NAMALWA (cell line): ENCODE data around the gene RERE.

Source experiments
- DNase-seq: peaks from one replicate; pipeline ENCODE4 v3.0.0-alpha.2; 2015; ENCODE audit warnings: low spot score

Gene RERE

GRCh38 chr1:8687538-8687937, 129.9 kb downstream of the RERE start:
- DNase-seq = no peak

DNA sequence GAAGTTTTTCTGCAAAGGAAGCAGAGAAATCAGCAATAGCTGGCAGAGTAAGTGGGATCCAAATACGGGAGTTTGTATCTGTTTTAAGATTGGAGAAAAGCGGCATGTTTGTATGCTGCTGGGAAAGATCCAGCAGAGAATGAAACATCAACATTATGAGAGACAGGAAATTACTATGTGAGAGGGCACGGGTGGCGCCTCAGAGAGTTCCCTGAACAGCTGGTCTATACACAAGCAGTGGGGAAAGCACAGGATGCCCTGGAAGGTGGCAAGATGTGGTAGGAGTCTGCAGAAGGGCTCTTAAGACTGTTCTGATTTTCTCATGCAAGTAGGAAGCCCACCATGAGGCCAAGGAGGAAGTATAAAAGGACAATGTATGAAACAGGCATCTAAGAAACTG, 130.4 kb downstream of the RERE start:
- no peak for DNase-seq

DNA sequence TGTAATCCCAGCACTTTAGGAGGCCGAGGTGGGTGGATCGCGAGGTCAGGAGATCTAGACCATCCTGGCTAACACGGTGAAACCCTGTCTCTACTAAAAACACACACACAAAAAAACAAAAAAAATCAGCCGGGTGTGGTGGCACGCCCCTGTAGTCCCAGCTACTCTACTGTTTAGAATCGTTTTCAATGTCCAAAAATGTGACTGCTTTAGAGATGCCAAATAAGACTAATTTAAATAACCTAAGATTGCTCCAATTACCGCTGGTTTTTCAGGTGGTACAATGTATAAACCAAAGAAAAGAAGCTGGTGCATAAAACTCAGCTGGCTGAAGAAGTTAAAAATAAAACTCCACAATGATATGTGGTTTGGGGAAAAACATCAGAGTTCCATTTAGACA, 132.0 kb downstream of the RERE start:
- no peak for DNase-seq

GRCh38 chr1:8684590-8684989, 132.8 kb downstream of the RERE start:
- no peak for DNase-seq

DNA sequence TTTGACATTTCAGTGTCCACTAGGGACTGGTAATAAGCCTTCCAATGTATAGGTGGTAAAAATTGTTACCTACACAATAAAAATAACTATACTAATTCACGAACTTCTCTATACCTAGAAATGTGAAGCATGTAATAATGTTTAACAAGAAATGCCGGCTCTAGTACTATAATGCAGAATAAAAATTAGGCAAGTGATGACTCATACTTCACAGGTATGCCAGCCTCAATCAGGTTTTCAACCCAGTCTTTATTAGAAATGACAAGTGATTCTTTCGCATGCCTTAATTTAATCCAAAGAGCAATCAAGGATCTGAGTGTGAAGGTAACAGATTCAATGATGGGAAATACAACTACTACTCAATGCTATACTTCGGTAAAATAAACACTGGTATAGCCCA, 134.9 kb downstream of the RERE start:
- no peak for DNase-seq

DNA sequence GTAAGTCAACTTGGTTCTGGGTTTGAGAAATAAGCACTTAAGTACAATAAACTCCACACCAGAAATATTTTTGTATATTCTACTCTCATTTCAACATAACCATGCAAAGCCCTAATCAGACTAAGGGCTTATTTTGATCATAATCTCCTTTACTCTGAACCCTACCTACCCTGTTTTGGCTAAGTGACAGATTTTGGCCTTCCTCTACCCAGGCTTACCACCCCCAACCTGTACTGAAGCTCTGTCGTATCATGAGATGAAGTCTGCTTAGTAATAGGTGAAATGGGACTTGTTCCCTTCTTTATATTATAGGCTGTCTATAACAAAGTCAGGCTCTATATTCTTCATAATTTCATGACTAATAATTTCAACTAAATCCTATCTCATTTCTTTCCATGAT, 135.5 kb downstream of the RERE start:
- DNase-seq = no peak

DNA sequence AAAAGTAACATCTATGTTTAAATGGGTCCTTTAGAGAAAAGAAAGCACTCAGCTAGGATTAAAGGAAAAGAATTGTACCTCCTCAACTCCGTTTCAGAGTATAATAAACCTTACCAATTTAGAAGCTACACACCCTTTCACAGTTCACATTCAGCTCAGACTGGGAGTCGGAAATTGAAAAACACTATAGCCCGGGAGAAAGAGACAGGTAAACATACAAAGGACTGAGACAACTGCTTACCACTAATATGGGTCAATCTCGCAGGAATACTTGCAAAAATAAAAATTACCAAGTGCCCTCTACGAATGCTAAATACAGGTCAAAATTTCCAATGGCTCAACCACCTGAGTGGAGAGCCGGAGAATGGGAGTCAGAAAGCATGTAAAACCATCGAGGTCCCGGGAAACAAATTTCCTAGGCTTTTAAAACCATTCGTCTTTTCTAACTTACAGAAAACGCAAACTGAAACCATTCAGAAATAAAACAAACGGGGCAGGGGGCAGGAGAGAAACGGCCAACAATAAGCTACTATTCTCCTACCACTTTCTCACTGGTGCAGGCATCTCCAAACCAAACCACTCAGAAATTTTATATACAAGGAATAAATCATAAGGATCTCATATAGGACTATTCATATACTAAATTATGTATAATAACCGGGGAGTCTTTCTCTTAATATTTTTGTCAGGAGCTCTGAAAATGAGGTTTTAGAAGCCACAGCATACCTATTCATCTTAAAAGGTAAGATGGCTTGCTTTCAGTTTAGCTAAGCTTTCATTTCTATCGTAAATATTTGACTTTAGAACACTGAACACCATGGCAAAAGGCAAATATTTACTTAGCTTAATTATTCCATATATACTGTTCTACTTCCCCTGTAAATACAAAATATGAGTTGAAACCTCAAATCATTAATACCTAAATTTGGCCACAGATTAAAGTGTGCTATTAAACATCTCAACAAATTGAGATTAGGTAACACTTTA, 136.5 kb downstream of the RERE start:
- no peak for DNase-seq

- DNase-seq = no peak
Observed at GRCh38 chr1:8679929-8680663, 137.3 kb downstream of the RERE start.

GRCh38 chr1:8679395-8679800, 138.0 kb downstream of the RERE start:
- no peak for DNase-seq

DNA sequence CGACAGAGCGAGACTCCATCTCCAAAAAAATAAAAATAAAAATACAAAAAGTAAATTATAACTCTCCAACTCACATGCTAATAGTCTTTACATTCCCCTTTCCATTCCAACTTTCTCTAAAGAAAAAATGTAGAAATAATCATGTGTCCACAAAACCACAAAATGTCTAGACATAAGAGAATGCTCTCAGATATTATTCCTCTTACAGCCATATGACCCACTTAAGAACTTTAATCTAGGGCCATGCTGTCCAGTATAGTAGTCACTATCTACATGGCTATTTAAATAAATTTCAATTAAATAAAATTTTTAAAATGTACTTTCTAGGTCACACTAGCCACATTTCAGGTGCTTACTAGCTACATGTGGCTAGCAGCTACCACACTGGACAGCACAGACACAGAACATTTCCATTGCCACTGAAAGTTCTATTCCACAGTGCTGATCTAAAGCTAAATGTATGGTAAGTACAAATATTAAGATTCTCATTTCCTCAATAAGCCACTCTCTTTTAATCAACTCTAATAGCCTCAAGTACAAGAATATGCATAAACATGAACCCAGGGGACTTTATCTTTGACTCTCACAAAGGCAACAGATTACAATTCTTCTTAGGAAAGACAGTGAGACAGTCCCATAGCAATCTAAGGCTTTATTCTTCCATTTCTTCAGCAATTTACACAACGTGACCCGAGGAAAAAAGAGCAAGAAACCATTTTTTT, 138.6 kb downstream of the RERE start:
- no peak for DNase-seq

- DNase-seq = no peak
Observed at GRCh38 chr1:8677782-8678181, 139.7 kb downstream of the RERE start.

- no peak for DNase-seq
Observed at GRCh38 chr1:8676813-8677212, 140.6 kb downstream of the RERE start.

GRCh38 chr1:8676072-8676471, 141.4 kb downstream of the RERE start:
- DNase-seq = no peak

DNA sequence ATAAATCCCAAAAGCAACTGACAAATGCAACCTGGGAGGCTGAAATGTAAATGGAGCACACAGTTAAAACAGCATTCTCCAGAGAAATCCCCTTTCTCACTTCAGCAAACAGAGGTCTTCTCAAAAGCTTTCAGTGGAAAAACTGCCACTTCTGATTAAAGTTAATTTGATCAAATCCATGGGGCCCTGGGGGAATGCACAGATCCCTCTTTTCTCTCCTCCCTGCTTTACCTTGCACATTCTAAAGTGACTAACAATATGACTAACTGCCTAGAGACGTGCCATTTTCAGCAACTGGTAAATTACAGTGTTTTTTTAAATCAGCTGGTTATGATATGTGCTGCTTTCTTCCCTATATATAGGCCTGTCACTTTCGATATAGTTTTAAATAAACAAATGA, 142.5 kb downstream of the RERE start:
- DNase-seq = no peak

GRCh38 chr1:8674481-8674880, 143.0 kb downstream of the RERE start:
- DNase-seq = no peak

DNA sequence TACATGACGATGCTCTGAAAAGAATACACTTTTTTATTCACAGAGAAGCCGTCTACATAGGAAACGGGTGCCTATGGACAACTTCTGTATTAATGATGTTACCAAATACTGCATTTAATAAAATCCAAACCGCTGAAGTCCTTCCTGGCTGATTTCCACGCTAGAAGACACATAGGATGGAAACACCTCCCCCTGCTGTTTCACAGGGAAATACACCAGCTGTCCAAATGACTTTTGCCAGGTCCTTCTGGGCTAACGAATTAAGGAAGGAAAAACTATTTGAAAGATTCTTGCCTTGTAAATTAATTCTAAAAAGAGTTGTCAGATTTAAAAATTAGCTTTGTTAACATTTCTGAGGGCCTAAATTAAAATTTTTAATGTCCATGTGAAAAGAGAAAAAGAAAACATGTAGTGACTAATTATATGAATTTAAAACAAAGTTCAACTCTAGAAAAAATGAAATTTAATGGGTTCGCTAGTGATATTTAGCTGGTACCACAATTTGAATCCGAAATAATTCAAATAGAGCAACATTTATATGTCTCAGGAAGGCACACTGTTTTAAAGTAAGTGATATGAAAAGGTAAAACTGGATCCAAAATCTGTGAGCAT, 146.0 kb downstream of the RERE start:
- peak; percentile 78 for DNase-seq

- DNase-seq = no peak
Observed at GRCh38 chr1:8670371-8670818, 147.0 kb downstream of the RERE start.

DNA sequence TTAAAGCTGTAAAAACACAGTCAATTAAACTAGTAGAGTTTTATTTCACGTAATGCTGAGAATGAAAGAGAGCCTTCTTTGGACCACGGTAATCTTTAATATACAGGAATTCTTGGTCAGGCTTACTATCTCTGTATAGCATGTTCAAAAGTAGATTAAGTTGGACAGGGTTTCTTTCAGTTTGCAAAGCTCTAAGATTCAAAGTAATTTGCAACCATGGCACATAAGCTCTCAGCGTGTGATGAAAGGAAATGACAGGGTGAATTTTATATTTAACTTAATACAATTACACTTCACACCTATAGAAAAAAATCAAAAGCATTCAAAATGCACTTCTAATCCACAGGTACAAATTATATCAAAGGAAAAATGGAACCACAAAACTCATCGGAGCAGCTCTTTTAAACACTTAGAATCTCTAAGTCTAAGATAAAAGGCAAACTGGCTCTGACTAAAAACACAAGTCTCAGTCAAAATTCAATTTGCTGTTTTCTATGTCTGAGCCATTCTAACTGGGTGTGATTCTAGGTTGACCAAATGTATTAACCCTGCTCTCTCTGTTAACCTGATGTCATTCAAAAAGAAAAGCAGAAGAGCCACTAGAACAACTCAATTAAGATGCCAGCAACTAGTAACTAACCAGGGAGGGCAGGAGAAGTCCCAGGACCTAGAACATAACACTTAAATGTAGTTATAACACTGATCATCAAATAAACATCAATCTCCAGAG, 147.7 kb downstream of the RERE start:
- DNase-seq = no peak

- DNase-seq = peak; percentile 64
Observed at GRCh38 chr1:8667869-8668594, 149.4 kb downstream of the RERE start.

- peak; percentile 64 for DNase-seq
Observed at GRCh38 chr1:8666389-8667167, 150.9 kb downstream of the RERE start.
